Right lobe of liver (tissue), 4 donors: ENCODE measurements around the gene MTMR2.
"Not testable (repeated sequence)": the region's sequence is repeated elsewhere in the genome, so short reads cannot be mapped to it uniquely, and the experiment has no call there.

Experiments used
- CTCF ChIP-seq, 4 donors: fragments of 200-600 bp in 3 of 4; fragments of 450-650 bp in 1 of 4; IDR thresholded peaks; one replicate each; pipeline versions ENCODE4 v1.5.1 to v1.8.0; 2016 to 2022; ENCODE audit warnings: antibody characterized with exemption in 4 of 4, mild to moderate bottlenecking in 2 of 4
- POLR2A ChIP-seq: fragments of 450-650 bp; IDR thresholded peaks from one replicate; pipeline ENCODE4 v1.6.1; 2017; ENCODE audit warnings: antibody characterized with exemption, mild to moderate bottlenecking
- donor health status: DM: no; HTN: no; CAD: no.
- donor health status: DM: no; HTN: no; CAD: no.
- donor health status: DM: no; HTN: yes; CAD: no.

GRCh38 chr11:95870877-95871276, 53.0 kb downstream of the MTMR2 start:
- not testable (repeated sequence) for TF ChIP-seq CTCF (IDR thresholded peaks at IDR 0.05); POLR2A
